PC-9 (cell line): ENCODE results near the gene FUNDC2.

Source experiments
- CTCF ChIP-seq: fragments of 200-600 bp; sonication (generic); conservative IDR thresholded peaks from 2 replicates; pipeline ENCODE4 v1.6.1; 2017; ENCODE audit warnings: mixed run types, antibody characterized with exemption, mild to moderate bottlenecking, moderate library complexity
- EZH2 ChIP-seq: fragments of 200-600 bp; sonication (generic); IDR thresholded peaks from 2 replicates; pipeline ENCODE4 v1.8.0; 2017; ENCODE audit warnings: antibody characterized with exemption, low read depth

GRCh38 chrX:154991476-154991875 lies 35.2 kb upstream of the FUNDC2 start:
- TF ChIP-seq CTCF, result no peak
- TF ChIP-seq EZH2, result no peak
